SK-N-SH treated with all-trans-retinoic acid at 6 μM for 48 hours (cell line): ENCODE measurements around the gene MST1.

Experiments used
- ISL1 ChIP-seq: fragments of 250-450 bp; sonication (Bioruptor Pico); IDR thresholded peaks from 2 replicates; pipeline ENCODE4 v2.1.2; 2022; ENCODE audit warnings: mild to moderate bottlenecking, moderate library complexity
- PATZ1 ChIP-seq: fragments of 250-450 bp; sonication (Bioruptor Pico); IDR thresholded peaks from 2 replicates; pipeline ENCODE4 v1.8.0; 2020; ENCODE audit warnings: mild to moderate bottlenecking, moderate library complexity, borderline replicate concordance
- SNAI2 ChIP-seq: fragments of 250-450 bp; sonication (Bioruptor Pico); IDR thresholded peaks from 2 replicates; pipeline ENCODE4 v1.5.0; 2020; ENCODE audit warnings: mild to moderate bottlenecking, moderate library complexity
- ZNF8 ChIP-seq: fragments of 450-650 bp; formaldehyde crosslinking; IDR thresholded peaks from 2 replicates; pipeline ENCODE4 v1.5.0; 2020; ENCODE audit warnings: mild to moderate bottlenecking, moderate library complexity
- TF ChIP-seq, protein P1 (sequence below): fragments of 250-450 bp; sonication (Bioruptor Pico); IDR thresholded peaks from 2 replicates; pipeline ENCODE4 v1.5.0; 2020; ENCODE audit warnings: mild to moderate bottlenecking, moderate library complexity

- TF ChIP-seq PATZ1 (CRISPR knock-in tag) (no peak), ZNF8 (CRISPR knock-in tag) (no peak), SNAI2 (no peak), ISL1 (CRISPR knock-in tag) (no peak)
- TF ChIP-seq, protein P1, sequence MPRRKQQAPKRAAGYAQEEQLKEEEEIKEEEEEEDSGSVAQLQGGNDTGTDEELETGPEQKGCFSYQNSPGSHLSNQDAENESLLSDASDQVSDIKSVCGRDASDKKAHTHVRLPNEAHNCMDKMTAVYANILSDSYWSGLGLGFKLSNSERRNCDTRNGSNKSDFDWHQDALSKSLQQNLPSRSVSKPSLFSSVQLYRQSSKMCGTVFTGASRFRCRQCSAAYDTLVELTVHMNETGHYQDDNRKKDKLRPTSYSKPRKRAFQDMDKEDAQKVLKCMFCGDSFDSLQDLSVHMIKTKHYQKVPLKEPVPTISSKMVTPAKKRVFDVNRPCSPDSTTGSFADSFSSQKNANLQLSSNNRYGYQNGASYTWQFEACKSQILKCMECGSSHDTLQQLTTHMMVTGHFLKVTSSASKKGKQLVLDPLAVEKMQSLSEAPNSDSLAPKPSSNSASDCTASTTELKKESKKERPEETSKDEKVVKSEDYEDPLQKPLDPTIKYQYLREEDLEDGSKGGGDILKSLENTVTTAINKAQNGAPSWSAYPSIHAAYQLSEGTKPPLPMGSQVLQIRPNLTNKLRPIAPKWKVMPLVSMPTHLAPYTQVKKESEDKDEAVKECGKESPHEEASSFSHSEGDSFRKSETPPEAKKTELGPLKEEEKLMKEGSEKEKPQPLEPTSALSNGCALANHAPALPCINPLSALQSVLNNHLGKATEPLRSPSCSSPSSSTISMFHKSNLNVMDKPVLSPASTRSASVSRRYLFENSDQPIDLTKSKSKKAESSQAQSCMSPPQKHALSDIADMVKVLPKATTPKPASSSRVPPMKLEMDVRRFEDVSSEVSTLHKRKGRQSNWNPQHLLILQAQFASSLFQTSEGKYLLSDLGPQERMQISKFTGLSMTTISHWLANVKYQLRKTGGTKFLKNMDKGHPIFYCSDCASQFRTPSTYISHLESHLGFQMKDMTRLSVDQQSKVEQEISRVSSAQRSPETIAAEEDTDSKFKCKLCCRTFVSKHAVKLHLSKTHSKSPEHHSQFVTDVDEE (CRISPR knock-in tag) = no peak
These were observed 47.2 kb downstream of the MST1 start for GRCh38 chr3:49641921-49642707.
